Epithelial cell of proximal tubule (primary cell): ENCODE results near the gene UBFD1. TPM values are rescaled to one million over a fixed set of nuclear protein-coding genes. Genes with fewer than 3 reads are reported as not detected.
A peak's percentile ranks its signal among the peaks of the same experiment; 100 is the strongest.
"Not testable (repeated sequence)": the region's sequence is repeated elsewhere in the genome, so short reads cannot be mapped to it uniquely, and the experiment has no call there.

ENCODE experiments used
- DNase-seq: peaks from one replicate; pipeline ENCODE4 v3.0.0-alpha.2; 2011; ENCODE audit warnings: low read depth
- H3K4me3 ChIP-seq: 2 replicates; pipeline ENCODE4 v1.5.1; 2011; ENCODE audit warnings: low read depth, mild to moderate bottlenecking, low read length
- CTCF ChIP-seq: conservative IDR thresholded peaks from 2 replicates; pipeline ENCODE4 v1.5.1; 2012; ENCODE audit warnings: low read depth, mild to moderate bottlenecking, low read length
- total RNA-seq: library from RNA; depleted of rRNA; stranded (reverse); fragments of >200 nt; gene quantifications from 2 replicates; pipeline ENCODE4 v1.2.3, GENCODE V29; 2015

UBFD1 gene
- total RNA-seq, 1 donor from 2014 or later, result 90.1 TPM

GRCh38 chr16:23607726-23608125 lies 50.2 kb downstream of the UBFD1 start:
- H3K4me3 ChIP-seq, result no peak overlapping the region
- DNase-seq, result no peak
- TF ChIP-seq CTCF, result no peak

- TF ChIP-seq CTCF, result no peak
- no peak overlapping the region for H3K4me3 ChIP-seq
- DNase-seq, result no peak
Measured at GRCh38 chr16:23608194-23608593, 50.7 kb downstream of the UBFD1 start.

- no peak overlapping the region for H3K4me3 ChIP-seq
- TF ChIP-seq CTCF, result no peak
- no peak for DNase-seq
Measured at GRCh38 chr16:23609929-23610328, 52.4 kb downstream of the UBFD1 start.

DNA sequence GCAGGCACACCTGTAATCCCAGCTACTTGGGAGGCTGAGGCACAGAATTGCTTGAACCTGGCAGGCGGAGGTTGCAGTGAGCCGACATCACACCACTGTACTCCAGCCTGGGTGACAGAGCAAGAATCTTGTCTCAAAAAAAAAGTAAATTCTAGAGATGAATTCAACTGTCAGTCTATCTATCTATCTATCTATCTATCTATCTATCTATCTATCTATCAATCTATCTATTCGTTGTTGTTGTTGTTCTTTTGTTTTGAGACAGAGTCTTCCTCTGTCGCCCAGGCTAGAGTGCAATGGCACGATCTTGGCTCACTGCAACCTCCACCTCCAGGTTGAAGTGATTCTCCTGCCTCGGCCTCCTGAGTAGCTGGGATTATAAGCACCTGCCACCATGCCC lies 53.4 kb downstream of the UBFD1 start:
- DNase-seq, H3K4me3 ChIP-seq: not testable (repeated sequence)

- DNase-seq, result peak; percentile 59
- no peak for TF ChIP-seq CTCF
- H3K4me3 ChIP-seq, result no peak overlapping the region
Measured at GRCh38 chr16:23611936-23612335, 54.4 kb downstream of the UBFD1 start.

GRCh38 chr16:23615805-23616204 lies 58.3 kb downstream of the UBFD1 start:
- no peak for DNase-seq
- no peak overlapping the region for H3K4me3 ChIP-seq
- no peak for TF ChIP-seq CTCF

Other genes with a start within 250 kb of the UBFD1 start
- 6.9 and 9.9 TPM in 2 replicates for gene COG7, start 104.5 kb upstream of the UBFD1 start, total RNA-seq
- 30.8 and 39.3 TPM in 2 replicates for gene GGA2, start 47.2 kb upstream of the UBFD1 start, total RNA-seq
- 39.7 and 41.6 TPM in 2 replicates for gene EARS2, start 377 bp upstream of the UBFD1 start, total RNA-seq
- gene NDUFAB1, start 38.6 kb downstream of the UBFD1 start, total RNA-seq, result 98.7 and 137 TPM in 2 replicates
- 8.5 and 13.4 TPM in 2 replicates for gene PALB2, start 83.6 kb downstream of the UBFD1 start, total RNA-seq
- gene DCTN5, start 83.7 kb downstream of the UBFD1 start, total RNA-seq, result 32.6 and 36.8 TPM in 2 replicates
- gene PLK1, start 121.2 kb downstream of the UBFD1 start, total RNA-seq, result 92.5 and 150 TPM in 2 replicates
- 0.35 and 0.58 TPM in 2 replicates for gene ERN2, start 155.5 kb downstream of the UBFD1 start, total RNA-seq
- gene CHP2, start 197.3 kb downstream of the UBFD1 start, total RNA-seq, result not detected in 2 replicates